ENCODE results near the gene EPN3.

The EPN3 gene

DNA sequence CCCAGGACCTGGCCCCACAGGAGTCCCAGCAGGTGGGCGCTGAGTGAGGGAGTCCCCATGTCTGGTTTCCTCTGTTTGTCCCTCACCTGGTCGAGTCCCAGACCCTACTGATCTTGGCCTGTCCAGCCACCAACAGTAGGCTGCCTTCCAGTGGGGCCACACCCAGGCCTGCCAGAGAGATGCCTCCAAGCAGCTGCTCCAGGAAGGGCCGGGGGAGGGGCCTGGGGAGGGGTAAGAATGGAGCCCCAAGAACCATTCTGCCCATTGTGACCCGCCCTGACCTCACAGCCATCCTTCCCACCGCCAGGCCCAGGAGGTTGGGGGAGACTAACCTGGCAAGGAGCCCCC is 15.2 kb downstream of the EPN3 start:
- TF ChIP-seq CEBPB (IDR thresholded peaks at IDR 0.05) = no peak
- TF ChIP-seq, protein P1, sequence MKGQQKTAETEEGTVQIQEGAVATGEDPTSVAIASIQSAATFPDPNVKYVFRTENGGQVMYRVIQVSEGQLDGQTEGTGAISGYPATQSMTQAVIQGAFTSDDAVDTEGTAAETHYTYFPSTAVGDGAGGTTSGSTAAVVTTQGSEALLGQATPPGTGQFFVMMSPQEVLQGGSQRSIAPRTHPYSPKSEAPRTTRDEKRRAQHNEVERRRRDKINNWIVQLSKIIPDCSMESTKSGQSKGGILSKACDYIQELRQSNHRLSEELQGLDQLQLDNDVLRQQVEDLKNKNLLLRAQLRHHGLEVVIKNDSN (IDR thresholded peaks at IDR 0.05) = no peak
- TF ChIP-seq ZBTB7A (IDR thresholded peaks at IDR 0.05; ENCODE audit: low read depth) = no peak
- no peak for TF ChIP-seq TAF1 (IDR thresholded peaks at IDR 0.05; ENCODE audit: low read depth)
- TF ChIP-seq FOXM1 (IDR thresholded peaks at IDR 0.05; ENCODE audit: borderline replicate concordance, low read depth) = no peak
- TF ChIP-seq RAD21 (IDR thresholded peaks at IDR 0.05; ENCODE audit: low read depth) = no peak
- TF ChIP-seq CREB1 (IDR thresholded peaks at IDR 0.05; ENCODE audit: low read depth) = no peak
- TF ChIP-seq, protein P2, sequence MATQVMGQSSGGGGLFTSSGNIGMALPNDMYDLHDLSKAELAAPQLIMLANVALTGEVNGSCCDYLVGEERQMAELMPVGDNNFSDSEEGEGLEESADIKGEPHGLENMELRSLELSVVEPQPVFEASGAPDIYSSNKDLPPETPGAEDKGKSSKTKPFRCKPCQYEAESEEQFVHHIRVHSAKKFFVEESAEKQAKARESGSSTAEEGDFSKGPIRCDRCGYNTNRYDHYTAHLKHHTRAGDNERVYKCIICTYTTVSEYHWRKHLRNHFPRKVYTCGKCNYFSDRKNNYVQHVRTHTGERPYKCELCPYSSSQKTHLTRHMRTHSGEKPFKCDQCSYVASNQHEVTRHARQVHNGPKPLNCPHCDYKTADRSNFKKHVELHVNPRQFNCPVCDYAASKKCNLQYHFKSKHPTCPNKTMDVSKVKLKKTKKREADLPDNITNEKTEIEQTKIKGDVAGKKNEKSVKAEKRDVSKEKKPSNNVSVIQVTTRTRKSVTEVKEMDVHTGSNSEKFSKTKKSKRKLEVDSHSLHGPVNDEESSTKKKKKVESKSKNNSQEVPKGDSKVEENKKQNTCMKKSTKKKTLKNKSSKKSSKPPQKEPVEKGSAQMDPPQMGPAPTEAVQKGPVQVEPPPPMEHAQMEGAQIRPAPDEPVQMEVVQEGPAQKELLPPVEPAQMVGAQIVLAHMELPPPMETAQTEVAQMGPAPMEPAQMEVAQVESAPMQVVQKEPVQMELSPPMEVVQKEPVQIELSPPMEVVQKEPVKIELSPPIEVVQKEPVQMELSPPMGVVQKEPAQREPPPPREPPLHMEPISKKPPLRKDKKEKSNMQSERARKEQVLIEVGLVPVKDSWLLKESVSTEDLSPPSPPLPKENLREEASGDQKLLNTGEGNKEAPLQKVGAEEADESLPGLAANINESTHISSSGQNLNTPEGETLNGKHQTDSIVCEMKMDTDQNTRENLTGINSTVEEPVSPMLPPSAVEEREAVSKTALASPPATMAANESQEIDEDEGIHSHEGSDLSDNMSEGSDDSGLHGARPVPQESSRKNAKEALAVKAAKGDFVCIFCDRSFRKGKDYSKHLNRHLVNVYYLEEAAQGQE (IDR thresholded peaks at IDR 0.05; ENCODE audit: low read depth) = no peak
- no peak for TF ChIP-seq NFIC (IDR thresholded peaks at IDR 0.05)
- no peak for TF ChIP-seq EGR1 (IDR thresholded peaks at IDR 0.05)
- TF ChIP-seq TCF12 (IDR thresholded peaks at IDR 0.05; ENCODE audit: low read depth) = no peak
- TF ChIP-seq TEAD4 (IDR thresholded peaks at IDR 0.05) = no peak
- no peak for TF ChIP-seq EP300 (IDR thresholded peaks at IDR 0.05; ENCODE audit: borderline replicate concordance)
- TF ChIP-seq, protein P3, sequence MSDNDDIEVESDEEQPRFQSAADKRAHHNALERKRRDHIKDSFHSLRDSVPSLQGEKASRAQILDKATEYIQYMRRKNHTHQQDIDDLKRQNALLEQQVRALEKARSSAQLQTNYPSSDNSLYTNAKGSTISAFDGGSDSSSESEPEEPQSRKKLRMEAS (IDR thresholded peaks at IDR 0.05) = no peak
- no peak for TF ChIP-seq YY1 (IDR thresholded peaks at IDR 0.05; ENCODE audit: low read depth)

DNA sequence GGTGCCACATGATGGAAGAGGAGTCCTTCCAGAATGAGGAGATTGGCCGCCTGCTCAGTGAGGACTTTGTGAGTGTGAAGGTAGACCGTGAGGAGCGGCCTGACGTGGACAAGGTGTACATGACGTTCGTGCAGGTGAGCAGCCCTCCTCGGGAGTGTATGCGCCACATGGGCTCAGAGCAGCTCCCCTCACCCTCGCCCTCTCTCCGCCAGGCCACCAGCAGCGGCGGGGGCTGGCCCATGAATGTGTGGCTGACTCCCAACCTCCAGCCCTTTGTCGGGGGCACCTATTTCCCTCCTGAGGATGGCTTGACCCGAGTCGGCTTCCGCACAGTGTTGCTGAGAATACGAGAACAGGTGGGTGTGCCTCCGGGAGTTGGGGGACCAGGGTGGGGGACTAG is 16.3 kb downstream of the EPN3 start:
- TF ChIP-seq TCF12 (IDR thresholded peaks at IDR 0.05; ENCODE audit: low read depth) (no peak), YY1 (IDR thresholded peaks at IDR 0.05; ENCODE audit: low read depth) (no peak), EGR1 (IDR thresholded peaks at IDR 0.05) (no peak), TAF1 (IDR thresholded peaks at IDR 0.05; ENCODE audit: low read depth) (no peak), NFIC (IDR thresholded peaks at IDR 0.05) (no peak), ZBTB7A (IDR thresholded peaks at IDR 0.05; ENCODE audit: low read depth) (no peak), TEAD4 (IDR thresholded peaks at IDR 0.05) (no peak), CREB1 (IDR thresholded peaks at IDR 0.05; ENCODE audit: low read depth) (no peak), RAD21 (IDR thresholded peaks at IDR 0.05; ENCODE audit: low read depth) (no peak), EP300 (IDR thresholded peaks at IDR 0.05; ENCODE audit: borderline replicate concordance) (no peak)
- TF ChIP-seq, protein P2 (IDR thresholded peaks at IDR 0.05; ENCODE audit: low read depth) = no peak
- TF ChIP-seq, protein P1 (IDR thresholded peaks at IDR 0.05) = no peak
- TF ChIP-seq, protein P3 (IDR thresholded peaks at IDR 0.05) = no peak

DNA sequence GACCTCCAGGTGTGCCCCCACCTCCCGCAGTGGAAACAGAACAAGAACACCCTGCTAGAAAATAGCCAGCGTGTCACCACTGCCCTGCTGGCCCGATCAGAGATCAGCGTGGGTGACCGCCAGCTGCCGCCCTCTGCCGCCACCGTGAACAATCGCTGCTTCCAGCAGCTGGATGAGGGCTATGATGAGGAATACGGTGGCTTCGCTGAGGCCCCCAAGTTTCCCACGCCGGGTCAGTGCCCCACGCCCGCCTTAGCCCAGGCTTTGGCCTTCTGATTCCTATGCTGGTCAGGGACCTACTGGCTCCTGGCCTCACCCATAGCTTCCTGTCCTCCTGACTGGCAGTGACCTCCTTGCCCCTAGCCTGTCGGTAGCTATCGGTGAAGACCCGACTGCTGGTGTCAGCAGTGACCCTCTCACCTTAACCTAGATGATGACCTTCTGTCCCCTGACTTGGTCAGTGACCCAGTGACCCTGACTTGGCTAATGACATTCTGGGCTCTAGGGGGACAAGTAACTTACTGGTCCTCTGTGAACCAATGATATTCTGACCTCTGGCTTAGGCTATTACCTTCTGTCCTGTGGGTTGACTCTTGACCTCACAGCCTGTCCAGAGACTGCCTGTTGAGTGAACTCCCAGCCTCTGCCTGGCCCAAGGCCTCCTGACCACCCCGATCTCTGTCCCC is 16.9 kb downstream of the EPN3 start:
- TF ChIP-seq, protein P3 (IDR thresholded peaks at IDR 0.05) = no peak
- TF ChIP-seq CEBPB (IDR thresholded peaks at IDR 0.05) (no peak), RAD21 (IDR thresholded peaks at IDR 0.05; ENCODE audit: low read depth) (no peak), ZBTB7A (IDR thresholded peaks at IDR 0.05; ENCODE audit: low read depth) (no peak), TCF12 (IDR thresholded peaks at IDR 0.05; ENCODE audit: low read depth) (no peak), NFIC (IDR thresholded peaks at IDR 0.05) (no peak), EP300 (IDR thresholded peaks at IDR 0.05; ENCODE audit: borderline replicate concordance) (no peak), FOXM1 (IDR thresholded peaks at IDR 0.05; ENCODE audit: borderline replicate concordance, low read depth) (no peak), EGR1 (IDR thresholded peaks at IDR 0.05) (no peak), TAF1 (IDR thresholded peaks at IDR 0.05; ENCODE audit: low read depth) (no peak), CREB1 (IDR thresholded peaks at IDR 0.05; ENCODE audit: low read depth) (no peak), YY1 (IDR thresholded peaks at IDR 0.05; ENCODE audit: low read depth) (no peak), TEAD4 (IDR thresholded peaks at IDR 0.05) (no peak)
- TF ChIP-seq, protein P1 (IDR thresholded peaks at IDR 0.05) = no peak
- TF ChIP-seq, protein P2 (IDR thresholded peaks at IDR 0.05; ENCODE audit: low read depth) = no peak

Measured in Ishikawa (cell line).